NCI-H187 treated with DMSO at 0.1 percent for 48 hours (cell line): Measurements from ENCODE around the gene RNFT2.
"Not testable (repeated sequence)": the region's sequence is repeated elsewhere in the genome, so short reads cannot be mapped to it uniquely, and the experiment has no call there.

Source experiments
- DNase-seq: peaks from one replicate; lab custom pipeline; 2025; lab: John Stamatoyannopoulos, UW

RNFT2 gene

GRCh38 chr12:116745554-116745953, 7.4 kb downstream of the RNFT2 start:
- DNase-seq = no peak

- DNase-seq = no peak
Observed at GRCh38 chr12:116749884-116750283, 11.8 kb downstream of the RNFT2 start.

- no peak for DNase-seq
Observed at GRCh38 chr12:116750298-116750697, 12.2 kb downstream of the RNFT2 start.

DNA sequence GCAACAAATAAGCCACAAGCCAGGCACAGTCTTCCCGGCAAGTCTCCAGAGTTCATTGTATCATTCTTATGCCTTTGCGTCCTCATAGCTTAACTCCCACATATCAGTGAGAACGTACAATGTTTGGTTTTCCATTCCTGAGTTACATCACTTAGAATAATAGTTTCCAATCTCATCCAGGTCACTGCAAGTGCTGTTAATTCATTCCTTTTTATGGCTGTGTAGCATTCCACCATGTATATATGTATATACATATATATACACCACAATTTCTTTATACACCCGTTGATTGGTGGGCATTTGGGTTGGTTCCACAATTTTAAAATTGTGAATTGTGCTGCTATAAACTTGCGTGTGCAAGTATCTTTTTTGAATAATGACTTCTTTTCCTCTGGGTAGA, 16.0 kb downstream of the RNFT2 start:
- DNase-seq = not testable (repeated sequence)

DNA sequence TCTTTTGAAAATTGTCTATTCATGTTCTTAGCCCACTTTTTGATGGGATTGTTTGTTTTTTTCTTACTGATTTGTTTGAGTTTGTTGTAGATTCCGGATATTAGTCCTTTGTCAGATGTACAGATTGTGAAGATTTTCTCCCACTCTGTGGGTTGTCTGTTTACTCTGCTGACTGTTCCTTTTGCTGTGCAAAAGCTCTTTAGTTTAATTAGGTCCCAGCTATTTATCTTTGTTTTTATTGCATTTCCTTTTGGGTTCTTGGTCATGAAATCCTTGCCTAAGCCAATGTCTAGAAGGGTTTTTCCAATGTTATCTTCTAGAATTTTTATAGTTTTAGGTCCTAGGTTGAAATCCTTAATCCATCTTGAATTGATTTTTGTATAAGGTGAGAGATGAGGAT, 16.7 kb downstream of the RNFT2 start:
- not testable (repeated sequence) for DNase-seq

GRCh38 chr12:116759783-116760621, 21.9 kb downstream of the RNFT2 start:
- no peak for DNase-seq

DNA sequence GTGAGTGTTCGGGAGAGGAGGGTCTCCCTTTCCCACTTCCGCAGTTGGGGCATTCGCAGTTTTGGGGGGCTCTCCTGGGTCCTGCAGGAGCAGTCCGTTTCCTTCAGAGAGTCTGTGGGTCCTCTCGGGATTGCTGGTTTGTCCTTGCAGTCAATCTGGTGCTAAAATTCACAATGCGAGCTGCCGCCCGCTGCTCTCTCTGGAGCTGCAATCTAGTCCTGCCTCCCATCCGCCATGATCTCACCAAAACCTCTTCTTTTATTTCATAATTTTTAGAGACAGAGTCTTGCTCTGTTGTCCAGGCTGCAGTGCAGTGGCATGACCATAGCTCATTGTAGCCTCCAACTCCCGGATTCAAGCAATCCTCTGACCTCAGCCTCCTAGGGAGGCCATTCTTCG, 22.5 kb downstream of the RNFT2 start:
- DNase-seq = no peak

- DNase-seq = no peak
Observed at GRCh38 chr12:116761499-116761898, 23.4 kb downstream of the RNFT2 start.

DNA sequence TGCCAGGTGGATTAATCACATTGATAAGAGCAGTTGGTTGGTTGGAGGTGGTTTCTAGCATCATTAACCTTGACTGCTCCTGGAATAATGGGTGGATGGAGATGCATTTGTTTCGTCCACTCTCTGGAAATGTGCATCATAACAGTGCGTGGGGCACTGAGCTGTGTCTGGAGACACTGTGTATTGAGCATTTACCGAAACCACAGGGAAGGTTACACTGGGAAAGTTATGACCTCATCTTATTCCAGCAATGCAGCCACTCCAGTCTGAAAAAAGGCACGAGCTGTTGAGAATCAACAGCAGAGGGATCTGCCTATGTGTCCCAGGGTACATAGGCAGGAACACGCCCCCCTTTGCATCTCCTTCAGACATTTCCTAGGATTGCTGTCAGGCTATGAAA, 27.2 kb downstream of the RNFT2 start:
- no peak for DNase-seq

- no peak for DNase-seq
Observed at GRCh38 chr12:116766285-116766684, 28.2 kb downstream of the RNFT2 start.

DNA sequence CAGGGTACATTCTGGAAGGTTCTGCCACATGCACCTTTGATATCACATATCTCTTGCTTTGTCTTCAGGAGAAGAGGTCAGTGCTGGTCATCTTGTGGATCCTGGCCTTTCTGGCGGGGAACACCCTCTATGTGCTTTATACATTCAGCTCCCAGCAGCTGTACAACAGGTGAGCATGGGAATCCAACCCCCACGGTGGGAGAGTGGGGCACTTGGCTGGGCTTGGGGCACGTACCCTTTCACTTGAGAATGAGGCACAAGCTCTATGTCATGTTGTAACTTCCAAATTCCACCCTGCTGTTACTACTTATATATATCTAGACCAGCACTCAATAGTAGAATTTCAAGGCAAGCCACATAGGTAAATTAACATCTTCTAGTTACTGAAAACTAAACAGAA, 28.6 kb downstream of the RNFT2 start:
- DNase-seq = no peak

- no peak for DNase-seq
Observed at GRCh38 chr12:116771651-116772050, 33.5 kb downstream of the RNFT2 start.

DNA sequence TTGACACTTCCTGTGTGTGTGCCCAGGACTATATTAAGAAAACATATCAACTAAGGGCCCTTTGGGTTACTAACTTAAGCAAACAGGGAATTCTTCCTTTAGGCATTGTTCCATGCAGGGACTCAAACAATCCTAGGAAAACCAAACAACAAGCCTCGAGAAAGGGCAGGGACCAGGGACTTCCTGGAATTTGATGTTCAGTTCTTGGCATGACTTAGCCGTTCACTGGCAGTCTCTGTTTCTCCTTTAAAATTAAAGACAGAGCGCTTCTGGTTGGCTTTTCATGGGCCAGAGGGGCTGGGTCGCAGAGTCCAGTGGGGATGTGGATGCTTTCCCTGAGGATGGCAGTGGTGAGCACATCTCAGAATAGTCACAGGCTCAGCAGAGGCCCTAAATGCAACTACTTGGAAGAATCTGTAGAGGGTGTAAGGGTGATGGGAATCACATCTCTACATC, 35.2 kb downstream of the RNFT2 start:
- DNase-seq = no peak

DNA sequence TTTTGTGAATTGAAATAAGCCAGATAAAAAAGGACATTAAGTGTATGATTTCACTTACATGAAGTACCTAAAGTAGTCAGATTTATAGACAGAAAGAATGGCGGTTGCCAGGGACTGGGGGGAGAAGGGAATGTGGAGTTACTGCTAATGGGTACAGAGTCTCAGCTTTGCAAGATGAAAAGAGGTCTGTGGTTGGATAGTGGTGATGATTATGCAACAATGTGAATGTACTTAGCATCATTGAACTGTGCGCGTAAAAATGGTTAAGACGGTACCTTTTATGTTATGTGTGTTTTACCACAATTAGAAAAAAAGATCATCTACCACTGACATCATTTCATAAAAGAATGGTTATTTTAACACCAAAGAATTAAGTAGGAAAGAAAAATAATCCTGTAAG, 35.9 kb downstream of the RNFT2 start:
- no peak for DNase-seq

DNA sequence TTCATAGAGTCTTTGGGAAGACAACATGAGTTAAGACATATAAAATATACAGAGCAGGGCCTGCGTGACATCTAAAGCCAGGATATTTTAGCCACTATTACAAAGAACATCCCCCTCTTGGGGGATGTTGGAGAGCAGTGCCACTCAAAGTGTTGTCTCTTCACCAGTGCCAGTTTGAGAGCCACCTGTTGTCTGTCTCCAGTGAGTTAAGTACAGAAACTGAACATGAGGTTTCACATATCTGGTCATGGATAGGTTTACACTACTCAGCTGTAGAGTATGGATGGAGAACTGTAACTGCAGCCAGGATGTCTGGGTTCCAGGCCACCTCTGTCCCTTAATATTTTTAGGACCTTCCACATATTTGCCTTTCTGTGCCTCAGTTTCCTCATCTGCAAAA, 39.1 kb downstream of the RNFT2 start:
- peak; percentile 16 for DNase-seq

- DNase-seq = no peak
Observed at GRCh38 chr12:116779597-116779996, 41.5 kb downstream of the RNFT2 start.

DNA sequence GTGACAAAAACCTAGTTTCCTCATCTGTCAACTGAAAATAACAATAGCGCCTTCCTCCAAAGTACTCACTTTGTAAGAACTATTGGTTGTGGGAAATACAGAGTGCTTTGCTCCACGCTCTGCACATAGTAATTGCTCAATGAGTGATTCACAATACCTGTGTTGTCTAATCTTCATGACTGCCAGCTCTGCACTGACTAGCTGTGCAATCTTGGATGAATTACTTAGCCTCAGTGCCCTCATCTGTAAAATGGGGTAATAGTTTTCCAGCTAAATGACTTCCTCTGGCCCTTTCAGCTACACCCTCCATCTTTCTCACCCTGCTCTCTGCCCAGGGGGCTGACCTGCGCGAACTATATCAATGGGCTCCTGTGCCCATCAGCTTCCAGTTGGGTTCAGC, 42.8 kb downstream of the RNFT2 start:
- DNase-seq = no peak

- peak; percentile 72 for DNase-seq
Observed at GRCh38 chr12:116783525-116784237, 45.6 kb downstream of the RNFT2 start.

- no peak for DNase-seq
Observed at GRCh38 chr12:116784238-116784612, 46.1 kb downstream of the RNFT2 start.

DNA sequence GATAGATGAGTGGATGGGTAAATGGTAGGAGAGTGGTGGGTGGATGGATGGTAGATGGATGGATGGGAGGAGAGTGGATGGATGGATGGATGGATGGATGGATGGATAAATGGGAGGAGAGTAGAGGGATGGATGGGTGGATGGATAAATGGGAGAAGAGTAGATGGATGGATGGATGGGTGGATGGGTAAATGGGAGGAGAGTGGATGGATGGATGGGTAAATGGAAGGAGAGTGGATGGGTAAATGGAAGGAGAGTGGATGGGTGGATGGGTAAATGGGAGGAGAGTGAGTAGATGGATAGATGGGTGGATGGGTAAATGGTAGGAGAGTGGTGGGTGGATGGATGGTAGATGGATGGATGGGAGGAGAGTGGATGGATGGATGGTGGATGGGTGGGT, 51.4 kb downstream of the RNFT2 start:
- DNase-seq = not testable (repeated sequence)

GRCh38 chr12:116790066-116790465, 52.0 kb downstream of the RNFT2 start:
- no peak for DNase-seq

- no peak for DNase-seq
Observed at GRCh38 chr12:116792403-116792802, 54.3 kb downstream of the RNFT2 start.

DNA sequence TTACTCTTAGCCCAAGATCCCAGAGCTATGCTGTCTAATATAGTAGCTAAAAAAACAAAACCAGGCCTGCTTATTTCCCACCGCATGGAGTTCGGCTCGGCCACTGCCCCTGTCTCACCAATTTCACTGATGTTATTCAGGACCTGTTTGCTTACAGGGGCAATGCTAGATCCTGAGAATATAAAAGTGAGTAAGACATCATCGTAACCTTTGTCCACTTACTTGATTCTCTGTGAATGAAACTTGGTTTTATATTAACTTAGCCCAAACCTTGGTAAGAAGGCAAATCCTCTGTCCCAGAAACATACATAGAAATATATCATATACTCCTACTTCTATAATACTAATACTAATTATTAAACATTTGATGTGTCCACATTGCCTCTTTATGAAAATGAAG, 56.6 kb downstream of the RNFT2 start:
- no peak for DNase-seq
